ENCODE data around the gene ZNF225.
A peak's percentile ranks its signal among the peaks of the same experiment; 100 is the strongest.
"Not testable (repeated sequence)": the region's sequence is repeated elsewhere in the genome, so short reads cannot be mapped to it uniquely, and the experiment has no call there.

The ZNF225 gene

GRCh38 chr19:44163789-44164188, 50.6 kb downstream of the ZNF225 start:
- no peak for DNase-seq (ENCODE audit: low read depth)

DNA sequence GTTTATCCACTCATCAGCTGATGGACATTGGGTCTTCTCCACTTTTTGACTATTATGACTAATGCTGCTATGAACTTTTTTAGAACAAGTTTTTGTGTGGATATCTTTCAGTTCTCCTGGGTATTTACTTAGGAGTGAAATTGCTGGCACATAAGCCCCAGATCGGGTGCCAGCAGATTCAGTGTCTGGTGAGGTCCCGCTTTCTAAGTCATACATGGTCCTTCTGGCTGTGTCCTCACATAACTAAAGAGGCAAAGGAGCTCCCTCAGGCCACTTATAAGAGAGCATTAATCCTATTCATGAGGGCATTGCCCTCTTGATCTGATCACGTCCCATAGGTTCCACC, 51.1 kb downstream of the ZNF225 start:
- no peak for DNase-seq (ENCODE audit: low read depth)

GRCh38 chr19:44164673-44165512, 51.7 kb downstream of the ZNF225 start, which contains the start of gene ZNF226:
Gene ZNF226, plus strand, starts transcription at chr19:44165100. Its CDS starts 4,981 bp downstream, at chr19:44170081.
- peak; percentile 53 for DNase-seq (ENCODE audit: low read depth)

DNA sequence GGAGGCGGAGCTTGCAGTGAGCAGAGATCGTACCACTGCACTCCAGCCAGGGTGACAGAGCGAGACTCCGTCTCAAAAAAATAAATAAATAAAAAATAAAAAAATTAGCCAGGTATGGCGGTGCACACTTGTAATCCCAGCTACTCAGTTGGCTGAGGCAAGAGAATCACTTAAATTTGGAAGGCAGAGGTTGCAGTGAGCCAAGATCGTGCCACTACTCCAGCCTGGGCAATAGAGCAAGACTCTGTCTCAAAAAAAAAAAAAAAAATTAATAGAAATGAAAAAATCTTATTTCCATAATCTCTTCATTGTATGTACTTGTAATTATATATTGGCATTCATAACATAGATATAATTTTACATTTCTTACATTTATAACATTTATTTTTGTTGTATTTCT, 57.5 kb downstream of the ZNF225 start:
- not testable (repeated sequence) for DNase-seq (ENCODE audit: low read depth)

DNA sequence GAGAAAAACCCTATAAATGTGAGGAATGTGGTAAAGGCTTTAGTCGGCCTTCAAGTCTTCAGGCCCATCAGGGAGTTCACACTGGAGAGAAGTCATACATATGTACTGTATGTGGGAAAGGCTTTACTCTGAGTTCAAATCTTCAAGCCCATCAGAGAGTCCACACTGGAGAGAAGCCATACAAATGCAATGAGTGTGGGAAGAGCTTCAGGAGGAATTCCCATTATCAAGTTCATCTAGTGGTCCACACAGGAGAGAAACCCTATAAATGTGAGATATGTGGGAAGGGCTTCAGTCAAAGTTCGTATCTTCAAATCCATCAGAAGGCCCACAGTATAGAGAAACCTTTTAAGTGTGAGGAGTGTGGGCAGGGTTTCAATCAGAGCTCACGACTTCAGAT, 63.4 kb downstream of the ZNF225 start:
- DNase-seq (ENCODE audit: low read depth): no peak

DNA sequence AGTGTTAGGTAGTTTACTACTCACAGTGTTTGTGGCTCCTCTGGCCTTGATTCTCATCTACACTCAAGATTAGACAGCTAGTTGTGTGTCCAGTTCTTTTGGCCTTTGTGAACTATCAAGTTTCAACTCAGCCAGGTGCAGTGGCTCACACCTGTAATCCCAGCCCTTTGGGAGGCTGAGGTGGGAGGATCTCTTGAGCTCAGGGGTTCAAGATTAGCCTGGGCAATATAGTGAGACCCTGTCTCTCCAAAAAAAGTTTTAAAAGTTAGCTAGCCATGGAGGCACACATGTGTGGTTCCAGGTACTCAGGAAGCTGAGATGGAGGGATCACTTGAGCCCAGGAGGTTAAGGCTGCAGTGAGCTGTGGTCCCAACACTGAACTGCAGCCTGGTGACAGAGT, 67.8 kb downstream of the ZNF225 start:
- DNase-seq (ENCODE audit: low read depth): no peak

- no peak for DNase-seq (ENCODE audit: low read depth)
Measured at GRCh38 chr19:44182145-44182544, 68.9 kb downstream of the ZNF225 start.
